NCI-H526 (cell line): ENCODE results near the gene MEF2C.
A peak's percentile ranks its signal among the peaks of the same experiment; 100 is the strongest.

Source experiments
- DNase-seq, 2 experiments: peaks; one replicate each; lab custom pipeline; 2025; lab: John Stamatoyannopoulos, UW

MEF2C gene

DNA sequence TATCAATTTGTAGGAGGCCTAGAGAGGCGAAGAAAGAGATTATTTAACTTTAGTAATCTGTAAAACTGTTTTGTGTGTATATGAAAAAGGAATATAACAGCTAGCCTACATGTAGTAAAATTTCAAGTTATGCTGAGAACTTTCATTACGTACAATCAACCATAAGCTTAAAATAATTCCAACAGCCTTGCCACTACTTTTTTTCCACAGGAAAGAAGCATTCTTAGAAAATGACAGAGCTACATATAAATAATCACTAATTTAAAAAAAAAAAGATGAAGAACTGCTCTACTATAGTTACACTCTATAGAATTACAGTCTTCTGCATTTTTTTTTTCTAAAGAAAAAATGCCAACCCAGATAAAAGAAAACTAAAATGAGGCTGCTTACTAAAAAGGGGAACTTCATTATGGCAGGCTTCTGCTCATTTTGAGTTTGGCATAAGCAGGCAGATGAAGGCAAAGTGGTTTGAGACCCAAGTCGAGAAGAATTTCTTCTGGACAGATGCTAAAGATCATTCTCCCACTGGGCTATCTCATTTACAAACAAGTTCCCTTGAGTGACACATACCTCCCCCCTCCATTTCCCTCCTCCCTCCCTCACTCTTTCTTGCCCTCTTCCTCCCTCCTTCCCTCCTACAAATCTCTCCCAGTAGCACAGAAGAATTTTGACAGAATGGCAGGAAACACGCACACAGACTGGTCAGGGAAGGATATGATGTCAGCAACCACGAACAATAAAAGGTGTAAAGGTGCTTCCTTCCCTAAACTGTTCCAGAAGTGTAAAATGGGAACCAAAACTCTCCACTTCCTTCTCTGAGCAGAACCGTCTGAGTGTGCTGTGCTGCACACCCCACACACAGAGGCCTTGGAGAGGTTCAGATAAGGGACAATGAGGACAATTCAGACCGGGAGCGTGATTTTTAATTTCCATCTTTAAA, 56.1 kb downstream of the MEF2C start:
- DNase-seq: no peak

DNA sequence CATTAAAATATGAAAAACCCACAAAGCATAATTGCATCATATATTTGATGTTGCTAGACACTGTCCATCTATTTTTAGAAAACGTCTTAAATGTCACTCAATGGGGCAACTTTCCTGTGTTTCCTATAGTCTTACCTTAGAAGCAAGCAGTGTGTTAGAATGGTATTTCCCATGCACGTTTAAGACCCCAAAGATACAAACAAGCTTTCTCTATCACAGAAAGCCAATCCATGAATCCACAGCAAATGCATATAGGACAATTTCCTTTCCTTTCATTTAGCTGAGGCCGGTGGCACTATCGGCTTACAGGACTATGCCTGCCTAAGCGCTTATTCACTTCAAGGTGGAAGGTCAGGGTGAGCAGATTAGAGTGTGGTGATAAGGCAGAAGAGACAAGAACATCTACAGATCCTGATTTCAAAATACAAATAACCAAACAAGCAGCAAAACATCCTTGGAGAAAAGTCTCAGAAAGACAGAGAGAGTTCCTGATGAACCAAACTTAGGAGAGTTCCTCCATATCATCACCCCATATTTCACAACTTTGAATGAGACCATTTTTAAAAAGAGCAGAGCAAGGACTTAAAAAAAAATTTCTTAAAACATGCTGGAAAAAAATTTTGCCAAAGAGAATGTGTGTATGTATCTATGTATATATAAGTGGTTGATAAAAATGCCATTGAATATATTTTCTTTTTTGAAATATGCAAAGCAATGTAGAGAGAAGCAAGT, 57.2 kb downstream of the MEF2C start:
- DNase-seq: no peak

DNA sequence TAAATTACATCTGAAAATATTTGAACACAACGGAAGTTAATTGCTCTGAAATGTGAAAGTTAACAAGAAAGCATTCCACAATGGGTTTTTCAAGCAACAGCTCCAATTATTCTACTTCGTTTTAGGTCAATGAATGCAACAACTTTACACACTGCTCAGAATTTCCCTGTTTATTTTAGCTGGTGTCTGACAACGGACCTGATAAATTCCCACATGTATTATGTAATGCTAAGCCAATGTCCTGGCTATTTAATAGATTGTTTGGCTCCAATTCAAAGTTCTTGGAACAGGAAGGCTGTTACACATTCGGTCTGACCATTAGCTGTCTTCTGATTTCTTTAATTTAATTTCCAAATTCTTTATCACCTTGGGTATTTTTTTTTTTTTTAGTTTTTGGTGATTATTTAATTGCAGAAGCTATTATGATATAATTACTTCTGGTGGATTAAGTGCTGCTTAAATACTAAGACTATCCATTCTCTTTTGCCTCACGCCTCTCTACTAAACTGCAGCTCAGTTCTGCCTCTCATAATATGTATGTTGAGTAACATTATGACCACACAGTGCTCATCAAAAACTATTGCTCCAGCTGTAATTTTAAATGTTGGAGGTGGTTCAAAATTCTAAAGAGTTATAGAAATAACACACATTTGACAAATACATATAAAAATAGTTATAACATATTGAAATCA, 57.9 kb downstream of the MEF2C start:
- DNase-seq: no peak

DNA sequence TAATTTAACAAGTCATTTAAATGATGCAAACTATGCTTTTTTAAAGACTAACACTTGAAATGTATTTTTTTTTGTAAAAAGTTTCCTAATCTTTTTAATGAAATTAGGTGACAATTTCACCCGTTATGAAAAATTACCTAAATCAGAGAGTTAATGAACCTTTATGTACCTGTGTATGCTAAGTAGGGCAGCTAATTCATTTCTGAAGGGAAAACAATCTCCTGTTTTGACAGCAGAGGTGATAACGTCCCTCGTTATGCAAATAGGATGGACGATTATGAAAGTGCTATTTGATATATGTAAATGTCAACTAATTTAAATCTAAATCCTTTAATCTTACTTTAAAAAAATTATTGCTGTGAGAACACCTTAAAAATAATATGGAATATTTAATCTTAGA, 58.8 kb downstream of the MEF2C start:
- no peak for DNase-seq

DNA sequence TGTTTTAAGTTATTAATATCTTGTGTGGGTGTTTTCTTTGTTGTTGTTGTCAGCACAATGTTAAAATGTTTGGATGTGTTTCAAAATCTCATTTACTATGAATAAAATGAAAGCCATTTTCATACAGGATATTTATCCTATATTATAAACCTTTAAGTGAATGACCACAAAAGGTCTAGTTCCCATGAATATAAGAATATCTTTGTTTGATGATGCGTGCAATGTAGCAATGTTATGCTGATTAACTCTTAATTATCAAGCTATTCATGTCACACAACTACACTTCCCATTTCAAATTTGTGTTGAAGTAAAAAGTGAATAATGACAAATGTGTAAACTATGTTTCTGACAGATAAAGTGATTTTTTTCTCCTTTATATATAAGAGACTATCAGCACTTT, 59.8 kb downstream of the MEF2C start:
- DNase-seq: no peak

DNA sequence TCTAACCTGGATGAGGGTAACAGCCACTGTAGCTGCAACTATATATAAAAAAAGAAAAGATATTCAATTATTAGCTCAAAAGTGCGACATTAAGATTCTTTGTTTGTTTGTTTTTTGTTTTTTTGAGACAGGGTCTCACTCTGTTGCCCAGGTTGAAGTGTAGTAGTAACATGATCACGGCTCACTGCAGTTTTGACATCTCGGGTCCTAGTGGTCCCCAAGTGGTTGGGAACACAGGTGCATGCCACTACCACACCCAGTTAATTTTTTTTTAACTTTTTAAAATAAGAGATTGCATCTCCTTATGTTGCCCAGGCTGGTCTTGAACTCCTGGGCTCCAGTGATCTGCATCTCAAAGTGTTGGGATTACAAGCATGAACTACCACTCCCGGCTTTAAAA, 61.8 kb downstream of the MEF2C start:
- no peak for DNase-seq

DNA sequence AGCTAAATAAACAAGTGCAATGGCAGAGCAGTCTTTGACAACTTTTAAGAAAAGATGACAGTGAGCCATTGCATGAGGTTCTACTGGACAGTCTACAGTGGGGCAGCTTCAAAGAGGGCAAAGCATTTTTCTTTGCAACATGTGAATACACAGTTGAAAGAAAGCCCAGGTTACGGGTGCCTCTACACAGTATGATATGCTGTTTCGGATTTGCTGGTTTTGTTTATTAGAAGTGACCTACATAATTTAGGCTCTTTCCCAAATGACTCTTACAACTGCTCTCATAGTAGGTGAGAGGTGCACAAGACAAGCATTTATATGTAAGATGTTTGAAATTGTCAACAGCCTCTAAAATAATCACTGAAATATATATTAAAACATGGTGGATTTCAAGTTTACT, 62.4 kb downstream of the MEF2C start:
- no peak for DNase-seq

DNA sequence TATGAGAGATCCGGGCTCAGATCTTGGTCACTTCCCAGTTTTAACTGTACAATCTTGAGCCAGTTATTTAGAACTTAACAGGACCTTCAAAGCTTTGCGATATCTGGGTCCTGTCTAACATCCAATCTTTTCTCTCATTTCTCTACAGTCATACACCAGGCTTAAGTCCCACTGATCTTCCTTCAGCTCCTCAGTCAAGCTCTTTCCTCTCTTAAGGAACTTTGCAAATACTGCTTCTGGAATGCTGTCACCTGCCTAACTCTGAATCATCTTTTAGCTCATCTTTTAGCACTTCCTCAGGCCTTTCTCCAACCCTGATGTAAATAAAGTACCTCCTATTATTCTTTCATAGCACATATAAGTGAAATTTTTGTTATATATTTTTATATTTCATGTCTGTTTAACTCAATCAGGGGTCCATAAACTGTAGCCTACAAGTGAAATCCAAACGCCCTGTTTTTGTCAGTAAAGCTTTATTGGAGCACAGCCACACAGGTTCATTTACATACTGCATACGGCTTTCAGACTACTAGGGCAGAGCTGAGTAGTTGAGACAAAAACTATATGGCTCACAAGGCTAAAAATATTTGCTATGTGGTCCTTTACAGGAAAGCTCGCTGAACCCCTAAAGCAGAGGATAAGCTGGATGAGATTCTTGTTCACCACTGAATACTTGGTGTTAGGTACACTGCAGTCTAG, 63.5 kb downstream of the MEF2C start:
- DNase-seq: no peak

DNA sequence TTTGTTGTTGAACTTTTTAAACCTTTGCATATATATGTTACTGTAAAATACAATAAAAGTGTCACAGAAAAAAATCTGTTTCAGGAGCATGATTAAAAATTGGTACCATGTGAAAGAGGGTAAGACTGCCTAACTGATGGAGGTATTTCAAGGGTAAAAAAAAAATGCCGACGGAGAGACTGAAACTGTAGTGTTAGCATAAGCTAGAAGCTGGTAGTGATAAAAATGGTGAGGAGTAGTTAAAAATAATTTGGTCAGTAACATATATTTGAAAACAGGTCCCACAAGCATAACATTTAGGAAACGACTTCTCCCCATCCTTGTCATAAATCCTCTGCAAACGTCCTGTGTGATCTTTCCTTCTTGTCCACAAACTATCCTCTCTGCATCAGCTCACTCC, 64.7 kb downstream of the MEF2C start:
- DNase-seq: no peak

DNA sequence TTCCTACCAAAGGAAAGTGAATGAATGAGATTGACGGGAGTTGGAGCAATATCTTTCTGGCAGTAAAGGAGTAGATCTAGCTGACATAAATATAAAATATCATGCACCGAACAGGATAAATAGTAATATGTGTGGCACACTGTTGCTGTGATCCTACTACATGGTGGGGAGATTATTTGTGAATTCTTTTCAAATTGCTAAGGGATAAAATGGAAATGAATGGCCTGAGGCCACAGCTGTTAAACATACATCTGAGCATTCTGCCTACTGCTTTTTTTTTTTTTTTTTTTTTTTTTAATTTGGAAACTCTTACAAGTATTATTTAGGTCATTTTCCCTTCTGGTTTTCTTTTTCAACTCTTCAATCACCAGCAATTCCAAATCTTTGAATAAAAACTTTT, 66.8 kb downstream of the MEF2C start:
- no peak for DNase-seq

DNA sequence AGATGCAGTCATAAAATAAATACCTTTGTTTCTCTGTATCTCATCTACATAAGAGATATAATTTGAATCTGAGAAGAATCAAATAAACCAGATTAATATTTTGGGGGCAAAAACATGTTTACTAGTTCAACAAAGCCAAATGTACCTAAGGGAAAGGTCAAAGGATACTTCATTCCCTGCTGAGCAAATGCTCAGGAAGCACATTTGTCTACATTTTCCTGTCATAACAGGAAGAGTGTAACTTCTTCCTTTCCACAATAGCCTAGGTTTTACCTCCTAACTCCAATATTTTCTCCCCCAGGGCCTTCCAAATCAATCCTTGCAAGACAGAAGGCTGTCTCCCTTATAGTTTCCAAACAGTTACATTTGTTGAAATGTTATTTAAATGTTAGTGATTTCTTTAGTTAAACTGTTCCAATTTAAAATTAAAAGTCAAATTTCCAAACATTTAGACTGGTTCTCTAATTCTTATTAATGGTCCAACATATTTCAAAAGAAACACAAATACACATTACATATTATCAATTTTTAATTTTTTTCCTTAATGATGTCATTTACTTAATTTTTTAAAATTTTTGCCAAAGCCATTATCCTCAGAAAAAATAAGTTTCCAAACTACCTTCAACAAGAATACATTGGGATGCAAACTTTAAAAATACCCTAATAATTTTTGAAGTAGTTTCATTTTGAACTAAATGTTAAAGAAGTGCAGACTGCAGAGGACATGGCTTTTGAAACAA, 67.8 kb downstream of the MEF2C start:
- no peak for DNase-seq

DNA sequence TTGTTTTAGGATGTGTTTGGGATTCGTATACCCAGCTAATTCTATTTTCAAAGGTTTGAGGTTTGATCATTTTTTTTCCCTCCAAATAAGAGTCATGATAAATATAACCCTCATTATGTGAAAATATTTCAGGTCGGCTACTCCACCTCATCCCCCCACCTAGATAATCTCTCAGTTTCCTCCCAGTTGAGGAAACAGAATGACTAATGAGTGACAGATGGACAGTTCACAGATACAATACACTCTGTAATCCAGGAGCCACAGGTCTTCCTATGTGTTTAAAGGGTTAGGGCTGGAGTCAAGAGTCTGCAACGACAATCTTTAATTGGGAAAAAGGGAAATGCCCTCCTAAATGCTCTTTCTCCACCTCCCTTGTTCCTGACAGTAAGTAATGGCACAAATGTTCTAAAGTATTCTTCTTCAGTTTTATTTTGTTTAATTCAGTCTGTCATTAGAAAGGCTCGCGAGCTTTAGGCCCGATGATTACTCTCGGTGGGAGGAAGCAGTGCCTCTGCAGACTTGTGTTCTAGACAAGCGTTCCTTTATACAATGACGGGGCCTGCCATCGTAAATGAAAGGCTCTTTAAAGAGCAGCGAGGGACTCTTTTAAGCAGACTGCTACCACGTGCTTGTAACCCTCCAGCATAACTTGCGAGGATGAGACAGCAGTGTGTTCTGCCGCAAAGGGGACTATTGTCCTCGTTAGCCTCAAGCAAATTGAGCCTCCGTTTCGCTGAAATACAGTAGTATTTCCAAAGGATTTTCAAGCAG, 69.0 kb downstream of the MEF2C start:
- no peak for DNase-seq

DNA sequence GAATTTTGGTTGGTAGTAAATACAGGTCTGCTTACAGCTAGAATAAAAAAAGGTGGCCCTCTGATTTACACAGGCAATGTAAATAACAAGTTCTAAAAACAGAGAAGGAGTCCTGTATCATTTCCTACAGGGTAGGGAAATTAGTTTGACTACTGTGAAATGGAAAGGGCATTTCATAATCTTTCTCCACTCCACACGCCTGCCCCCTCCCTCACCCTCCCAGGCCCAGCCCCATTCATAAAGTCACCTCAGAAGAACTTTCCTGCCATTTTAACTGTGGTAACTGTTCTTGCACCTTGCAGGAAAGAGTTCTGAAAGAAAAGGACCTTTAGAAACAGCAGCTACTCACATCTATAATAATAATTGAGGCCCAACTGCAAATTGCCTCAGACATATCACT, 69.7 kb downstream of the MEF2C start:
- peak in 1 of 2 experiments; percentile 4 for DNase-seq

DNA sequence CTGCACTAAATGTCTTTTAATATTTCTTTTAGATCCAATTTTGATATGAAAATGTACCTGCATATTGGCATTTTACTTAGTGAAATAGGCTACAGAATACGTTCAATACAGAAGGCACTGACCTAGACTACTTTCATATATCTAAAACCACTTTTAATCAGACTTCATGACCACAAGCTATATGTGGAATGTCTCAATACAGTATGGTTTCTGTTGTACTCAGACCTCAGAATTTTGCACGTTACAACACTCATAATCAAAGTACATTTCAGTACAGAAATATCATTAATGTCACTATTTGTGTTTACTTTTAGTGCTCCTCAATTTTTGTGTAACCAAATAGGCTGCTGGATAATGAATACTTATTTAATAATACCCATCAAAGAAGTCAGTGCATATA, 74.8 kb downstream of the MEF2C start:
- no peak for DNase-seq

DNA sequence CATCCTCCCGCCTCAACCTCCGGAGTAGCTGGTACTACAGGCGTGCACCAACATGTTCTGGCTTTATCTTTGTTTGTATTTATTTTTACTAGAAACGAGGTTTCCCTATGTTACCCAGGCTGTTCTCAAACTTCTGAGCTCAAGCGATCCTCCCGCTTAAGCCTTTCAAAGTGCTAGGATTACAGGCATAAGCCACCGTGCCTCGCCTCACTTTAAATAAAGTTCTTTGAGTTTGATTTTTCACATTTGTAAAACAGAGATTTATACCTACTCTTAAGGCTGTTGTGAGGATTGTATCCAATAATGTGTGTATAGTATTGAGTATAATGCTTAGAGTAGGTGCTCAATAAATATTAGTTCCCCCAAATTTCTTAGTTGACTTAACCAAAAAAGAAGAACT, 75.7 kb downstream of the MEF2C start:
- no peak for DNase-seq

DNA sequence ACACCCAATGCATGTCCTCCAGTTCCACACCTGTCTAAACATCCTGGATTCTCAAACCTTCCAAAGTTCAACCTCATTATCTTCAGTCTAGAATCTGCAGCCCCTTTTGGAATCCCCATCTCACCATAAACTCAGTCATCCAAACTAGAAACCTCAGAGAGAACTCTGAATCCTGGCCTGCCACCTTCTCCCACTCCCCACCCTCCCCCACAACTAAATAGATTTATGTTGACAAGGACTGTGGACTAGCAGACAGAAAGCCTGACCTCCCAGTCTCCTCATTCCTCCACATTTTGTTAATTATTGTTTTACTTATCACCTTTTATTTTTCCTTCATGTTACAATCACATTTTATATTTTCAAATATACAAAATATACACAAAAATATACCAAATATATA, 76.6 kb downstream of the MEF2C start:
- no peak for DNase-seq

DNA sequence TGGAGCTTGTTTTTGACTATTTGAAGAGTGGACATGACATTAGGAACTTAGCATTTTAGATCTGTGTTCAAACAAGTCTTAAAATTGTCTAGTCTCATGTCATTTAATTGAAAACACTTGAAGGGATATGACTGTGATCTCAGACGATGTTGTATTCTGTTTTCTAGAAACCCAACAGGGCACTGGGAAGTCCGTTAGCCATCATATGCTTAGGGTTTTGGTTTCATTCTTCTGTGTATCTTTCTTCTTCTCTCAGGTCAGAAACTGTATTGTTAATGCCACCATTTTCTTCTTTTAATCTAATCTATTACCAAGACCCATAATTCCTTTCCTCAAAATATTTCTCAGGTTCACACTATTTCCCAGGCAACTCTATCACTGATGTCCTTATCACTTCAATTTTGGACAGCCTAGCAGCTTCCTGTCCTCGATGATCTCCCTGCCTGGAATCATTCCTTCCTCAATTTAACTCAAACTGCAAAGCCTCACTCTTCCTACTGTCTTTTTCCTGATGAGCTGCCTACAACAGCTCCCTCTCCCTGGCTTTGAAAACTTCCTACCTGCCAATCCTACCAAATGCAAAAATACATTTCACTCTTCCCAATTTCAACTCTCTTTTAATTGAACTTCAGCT, 77.7 kb downstream of the MEF2C start:
- DNase-seq: no peak

DNA sequence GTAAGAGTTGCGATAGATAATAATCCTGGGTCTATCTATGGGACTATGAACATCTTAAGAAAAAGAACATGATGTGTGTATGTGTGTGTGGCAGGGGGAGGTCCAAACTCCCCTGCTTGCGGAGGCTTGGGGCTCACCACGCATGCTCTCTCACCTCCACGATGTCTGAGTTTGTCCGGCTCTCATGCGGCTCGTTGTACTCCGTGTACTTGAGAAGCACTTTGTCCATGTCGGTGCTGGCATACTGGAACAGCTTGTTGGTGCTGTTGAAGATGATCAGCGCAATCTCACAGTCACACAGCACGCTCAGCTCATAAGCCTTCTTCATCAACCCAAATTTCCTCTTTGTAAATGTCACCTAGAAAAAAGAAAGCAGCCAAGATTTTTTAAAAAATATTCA, 78.5 kb downstream of the MEF2C start:
- no peak for DNase-seq

DNA sequence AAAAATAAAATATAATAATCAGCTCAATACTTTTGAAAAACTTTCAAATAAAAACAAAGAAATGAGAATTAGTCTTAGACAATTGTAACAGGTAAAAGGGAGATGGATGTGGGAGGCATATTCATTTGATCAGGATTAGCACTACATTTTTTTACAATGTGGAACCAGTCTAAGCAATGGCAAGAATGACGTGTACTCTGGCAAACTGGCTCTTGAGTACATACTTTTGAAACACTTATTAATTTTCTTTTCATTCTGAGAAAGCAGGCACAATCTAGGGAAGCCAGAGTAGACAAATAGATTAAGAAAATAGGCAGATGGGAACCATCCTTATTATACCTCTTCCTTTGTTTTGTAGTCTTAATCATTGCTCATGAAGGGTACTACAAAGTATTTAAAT, 79.7 kb downstream of the MEF2C start:
- DNase-seq: no peak

DNA sequence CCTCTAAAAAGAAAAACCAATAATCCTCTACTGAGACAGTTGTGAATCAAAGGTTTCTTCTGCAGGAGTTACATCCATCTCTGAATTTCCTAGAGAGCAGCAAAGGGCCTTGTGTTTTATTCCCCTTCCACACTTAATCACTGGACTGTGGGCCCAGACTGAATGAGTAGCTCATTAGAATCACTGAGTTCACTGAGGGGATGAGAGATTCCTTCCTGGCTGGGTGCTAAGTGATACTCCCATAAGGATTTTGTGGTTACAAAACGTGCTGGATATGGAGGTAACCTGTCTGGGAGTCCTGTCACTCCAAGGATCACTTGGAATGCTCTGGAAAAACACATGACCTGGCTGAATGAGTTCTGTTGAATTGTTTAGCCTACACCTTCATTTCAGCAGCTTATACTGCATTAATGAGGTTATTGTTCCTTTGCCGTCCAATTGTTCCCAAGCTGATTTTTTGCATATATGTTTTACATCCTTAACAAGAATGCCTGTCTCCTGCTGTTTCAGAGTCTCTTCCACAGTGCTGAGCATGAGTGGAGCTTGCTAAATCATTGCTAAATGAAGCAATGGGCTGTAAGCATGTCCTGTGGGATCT, 82.9 kb downstream of the MEF2C start:
- DNase-seq: peak in 1 of 2 experiments; percentile 35
